HG03575 (cell line): Measurements from ENCODE around the gene SPRED2.
A peak's percentile ranks its signal among the peaks of the same experiment; 100 is the strongest.

Experiments used
- ATAC-seq: cut with Tn5 transposase; IDR thresholded peaks from one replicate; pipeline ENCODE4 v1.9.1; 2021; ENCODE audit not compliant: unreplicated experiment, insufficient number of reproducible peaks, low FRiP score; ENCODE audit errors: extremely low read depth

The SPRED2 gene

GRCh38 chr2:65392609-65393008 is 39.8 kb downstream of the SPRED2 start:
- no peak for ATAC-seq

GRCh38 chr2:65390134-65390533 is 42.3 kb downstream of the SPRED2 start:
- peak; percentile 40 for ATAC-seq

GRCh38 chr2:65389476-65389875 is 42.9 kb downstream of the SPRED2 start:
- no peak for ATAC-seq

GRCh38 chr2:65388596-65389390 is 43.6 kb downstream of the SPRED2 start:
- no peak for ATAC-seq

- peak; percentile 76 for ATAC-seq
Observed at GRCh38 chr2:65388051-65388531, 44.3 kb downstream of the SPRED2 start.

GRCh38 chr2:65386989-65387388 is 45.4 kb downstream of the SPRED2 start:
- no peak for ATAC-seq

- no peak for ATAC-seq
Observed at GRCh38 chr2:65386344-65386743, 46.1 kb downstream of the SPRED2 start.

GRCh38 chr2:65383541-65384488 is 48.6 kb downstream of the SPRED2 start:
- ATAC-seq: no peak

GRCh38 chr2:65382776-65383357 is 49.5 kb downstream of the SPRED2 start:
- ATAC-seq: peak; percentile 41

- ATAC-seq: no peak
Observed at GRCh38 chr2:65382323-65382722, 50.1 kb downstream of the SPRED2 start.

- ATAC-seq: no peak
Observed at GRCh38 chr2:65381607-65382051, 50.8 kb downstream of the SPRED2 start.

- no peak for ATAC-seq
Observed at GRCh38 chr2:65380255-65380654, 52.1 kb downstream of the SPRED2 start.

- ATAC-seq: no peak
Observed at GRCh38 chr2:65379721-65380171, 52.7 kb downstream of the SPRED2 start.

- ATAC-seq: no peak
Observed at GRCh38 chr2:65379223-65379622, 53.2 kb downstream of the SPRED2 start.

- ATAC-seq: no peak
Observed at GRCh38 chr2:65378290-65378689, 54.1 kb downstream of the SPRED2 start.

- ATAC-seq: no peak
Observed at GRCh38 chr2:65377556-65378192, 54.7 kb downstream of the SPRED2 start.

- no peak for ATAC-seq
Observed at GRCh38 chr2:65375723-65376122, 56.7 kb downstream of the SPRED2 start.

GRCh38 chr2:65374999-65375398 is 57.4 kb downstream of the SPRED2 start:
- ATAC-seq: no peak

GRCh38 chr2:65374575-65374974 is 57.8 kb downstream of the SPRED2 start:
- ATAC-seq: no peak
